ENCODE data around the gene SHISA5.

- no peak for TF ChIP-seq CTCF (IDR thresholded peaks at IDR 0.05)
- no peak for TF ChIP-seq POLR2A (IDR thresholded peaks at IDR 0.05)
Observed at GRCh38 chr3:48430708-48431101, 73.3 kb downstream of the SHISA5 start.

Measured in testis (tissue), 2 donors.